CD4-positive, alpha-beta T cell treated with Interleukin-15 for 4 hours (primary cell): ENCODE measurements around the gene TBCD.

Experiments used
- DNase-seq: peaks from one replicate; pipeline ENCODE4 v3.0.0-alpha.2; 2020; ENCODE audit warnings: low spot score

The TBCD gene

DNA sequence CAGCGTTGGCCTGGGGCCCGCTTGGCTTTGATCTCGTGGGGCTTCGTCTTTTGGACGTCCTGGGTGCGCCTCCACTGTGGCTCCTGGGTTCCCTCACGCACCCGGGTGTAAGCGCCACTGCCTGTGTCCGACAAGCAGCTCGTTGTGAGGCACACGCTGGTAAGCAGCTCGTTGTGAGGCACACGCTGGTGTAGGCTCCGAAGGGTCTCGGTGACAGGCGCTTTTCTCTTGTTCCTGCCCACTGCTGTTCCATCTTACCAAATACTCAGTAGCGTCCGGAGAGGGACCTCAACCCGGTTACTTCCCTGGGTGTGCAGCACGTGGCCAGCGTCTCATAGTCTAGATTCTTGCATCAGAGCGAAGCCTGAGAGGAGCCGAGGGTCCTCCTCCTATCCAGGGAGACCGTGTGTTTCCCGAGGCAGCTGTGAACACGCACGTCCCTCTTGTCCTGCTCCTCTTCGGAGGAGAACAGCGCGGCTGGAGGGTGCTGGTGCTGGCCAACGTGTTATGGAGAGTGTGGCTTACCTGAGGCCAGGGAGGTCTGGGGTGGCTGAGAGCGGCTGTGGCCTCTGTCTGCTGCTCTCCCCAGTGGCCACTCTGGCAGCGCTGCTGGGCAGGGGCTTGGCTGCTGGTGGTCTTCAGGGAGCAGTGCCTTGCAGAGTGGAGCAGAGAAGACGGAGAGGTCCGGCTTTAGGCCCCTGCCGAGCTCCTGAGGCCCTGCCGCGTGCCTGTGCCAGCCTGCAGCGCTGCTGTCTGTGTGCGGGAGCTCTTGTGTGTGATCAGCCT, 120.1 kb downstream of the TBCD start:
- DNase-seq: no peak

DNA sequence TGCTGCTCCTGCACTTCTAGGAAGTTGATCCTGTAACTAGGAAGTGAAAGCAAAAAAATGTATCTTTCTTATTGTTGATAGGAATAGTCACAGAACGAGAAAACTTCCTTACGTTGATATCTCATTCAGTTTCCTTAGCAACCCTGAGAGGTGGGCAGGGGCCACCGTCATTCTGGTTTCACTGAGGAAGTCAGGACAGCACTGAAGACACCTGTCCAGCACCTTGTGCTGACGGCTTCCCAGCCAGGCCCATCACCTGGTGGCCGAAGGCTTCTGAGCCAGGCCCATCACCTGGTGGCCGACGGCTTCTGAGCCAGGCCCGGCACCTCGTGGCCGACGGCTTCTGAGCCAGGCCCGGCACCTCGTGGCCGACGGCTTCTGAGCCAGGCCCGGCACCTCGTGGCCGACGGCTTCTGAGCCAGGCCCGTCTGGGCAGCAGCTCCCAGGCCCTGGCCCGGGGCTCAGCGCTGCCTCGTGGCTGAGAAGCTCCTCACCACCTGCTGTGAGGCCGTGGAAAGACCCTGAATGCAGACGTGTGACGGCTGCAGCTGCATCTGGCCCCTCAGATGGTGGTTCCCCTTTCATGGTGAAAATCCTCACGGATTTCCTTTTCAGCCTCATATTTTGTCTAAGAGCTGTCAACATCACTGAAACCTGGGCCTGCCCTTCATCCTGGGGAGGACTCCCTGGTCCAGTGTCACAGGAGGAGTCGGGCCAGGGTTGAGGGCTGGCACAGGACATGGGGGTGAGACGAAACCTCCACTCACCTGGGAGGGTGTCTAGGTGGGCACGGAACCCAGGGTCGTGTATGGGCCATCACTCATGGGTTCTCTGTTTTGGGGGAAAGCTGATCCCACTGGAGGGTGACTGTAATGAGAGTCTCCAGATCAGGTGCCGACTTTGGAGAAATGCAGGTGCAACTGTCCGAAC, 121.0 kb downstream of the TBCD start:
- DNase-seq: no peak

GRCh38 chr17:82873521-82873920, 121.7 kb downstream of the TBCD start:
- no peak for DNase-seq

GRCh38 chr17:82874011-82874835, 122.4 kb downstream of the TBCD start:
- DNase-seq: no peak

DNA sequence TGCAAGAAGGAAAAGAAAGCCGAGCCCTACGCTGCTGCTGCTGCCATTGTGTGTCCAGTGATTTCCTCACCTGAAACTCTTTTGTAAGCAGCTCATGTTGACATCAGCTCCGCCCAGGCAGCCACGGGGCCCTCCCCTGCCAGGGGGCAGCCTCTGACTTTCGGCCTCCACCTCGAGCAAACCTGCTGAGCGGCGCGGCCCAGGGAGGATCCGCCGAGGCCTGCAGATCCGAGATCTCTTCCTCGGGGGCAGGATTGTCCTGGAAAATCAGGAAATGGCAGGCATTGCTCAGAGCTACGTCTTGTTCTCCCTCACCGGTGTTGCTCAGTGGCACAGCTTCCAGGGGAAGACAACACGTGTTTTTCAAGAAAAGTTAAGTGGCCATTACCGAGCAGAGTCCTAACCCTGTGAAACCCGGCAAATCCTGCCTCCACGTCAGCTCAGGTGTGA, 123.6 kb downstream of the TBCD start:
- DNase-seq: no peak

DNA sequence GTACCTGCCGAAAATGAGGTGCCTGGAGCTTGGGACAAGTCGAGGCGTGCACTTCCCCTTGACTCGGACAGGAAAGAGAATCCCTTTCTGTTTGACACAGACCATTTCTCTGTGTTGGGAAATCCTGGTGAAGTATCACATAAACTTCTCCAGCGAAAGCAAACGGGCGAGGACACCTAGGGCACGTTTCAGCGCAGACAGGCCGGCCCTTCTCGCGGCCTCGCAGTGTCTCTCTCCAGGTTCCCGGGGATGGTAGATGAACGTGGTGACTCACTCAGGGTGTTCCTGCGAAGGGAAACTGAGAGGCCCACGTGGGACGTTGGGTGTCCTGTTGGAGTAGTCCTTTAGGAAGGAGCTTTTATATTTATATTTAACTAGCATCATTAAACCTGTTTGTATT, 124.3 kb downstream of the TBCD start:
- DNase-seq: no peak

DNA sequence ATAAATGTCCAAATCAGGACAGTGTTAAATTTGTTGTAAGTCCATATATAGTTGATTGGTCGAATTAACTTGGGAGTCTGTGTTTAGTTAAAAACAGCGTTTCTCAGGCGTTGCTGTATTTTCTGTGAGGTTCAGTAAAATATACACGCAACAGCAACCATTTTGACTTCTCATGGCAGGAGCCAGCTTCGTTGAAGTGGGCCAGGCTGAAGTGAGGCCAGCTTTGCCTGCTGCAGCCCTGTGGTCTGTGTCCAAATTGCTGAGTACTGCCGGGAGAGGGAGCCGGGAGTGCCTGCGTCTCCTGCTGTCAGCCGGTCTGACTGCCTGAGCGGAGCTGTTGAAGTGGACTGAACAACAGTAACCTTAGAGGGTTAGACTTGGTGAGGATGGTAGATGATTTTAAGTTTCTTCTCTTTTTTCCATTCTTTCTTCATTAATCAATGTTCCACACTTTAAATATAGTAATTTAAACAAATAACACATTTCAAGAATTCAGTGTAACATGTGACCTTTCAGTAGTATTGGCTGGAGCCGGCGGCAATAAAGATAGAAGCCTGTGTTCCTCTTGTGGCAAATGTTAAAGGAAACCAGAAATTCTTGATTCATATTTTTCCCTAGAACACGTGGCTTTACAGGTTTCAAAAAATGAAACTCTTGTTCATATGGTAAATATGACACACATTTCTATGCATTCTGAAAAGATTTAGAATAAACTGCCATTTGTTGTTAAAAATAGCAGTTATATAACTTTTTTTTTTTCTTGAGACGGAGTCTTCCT, 124.9 kb downstream of the TBCD start:
- no peak for DNase-seq

DNA sequence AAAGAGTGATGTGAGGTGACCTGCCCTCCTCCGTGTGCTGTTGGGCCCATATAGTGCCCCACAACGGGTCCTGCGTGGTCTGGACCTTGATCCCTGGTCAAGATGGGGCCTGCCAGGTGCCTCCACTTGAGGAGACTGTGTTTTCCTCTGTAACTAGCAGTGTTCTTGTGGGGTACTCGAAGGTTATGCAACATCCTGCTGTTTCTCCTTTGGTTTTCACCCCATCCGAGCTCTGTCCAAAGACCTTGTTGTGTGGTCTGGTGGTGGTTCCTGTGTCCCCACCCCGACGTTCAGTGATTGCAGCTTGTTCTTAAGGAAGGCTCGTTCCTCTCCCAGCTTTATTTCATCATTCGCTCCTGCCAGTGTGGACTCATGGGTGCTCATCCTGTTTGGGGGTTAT, 126.7 kb downstream of the TBCD start:
- no peak for DNase-seq

DNA sequence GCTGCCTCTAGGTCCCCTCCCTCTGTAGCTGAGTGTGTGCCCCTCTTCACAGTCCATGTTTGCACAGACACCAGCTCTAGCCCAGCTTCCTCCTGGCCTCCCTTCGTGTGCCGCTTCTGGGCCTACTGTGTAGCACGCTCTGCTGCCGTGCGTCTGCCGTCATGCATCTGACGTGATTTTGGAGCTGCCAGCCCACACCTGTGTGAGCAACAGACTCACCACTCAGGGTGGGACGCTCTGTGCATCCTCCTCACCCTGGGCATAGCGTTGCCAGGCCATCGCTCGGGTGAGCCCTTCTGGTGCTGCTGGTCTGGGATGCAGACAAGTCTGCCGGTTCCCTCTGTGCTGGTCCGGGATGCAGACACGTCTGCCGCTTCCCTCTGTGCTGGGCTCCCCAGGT, 127.4 kb downstream of the TBCD start:
- DNase-seq: no peak

GRCh38 chr17:82880620-82881323, 128.9 kb downstream of the TBCD start:
- no peak for DNase-seq

- no peak for DNase-seq
Measured at GRCh38 chr17:82881324-82881823, 129.5 kb downstream of the TBCD start.

GRCh38 chr17:82881900-82882714, 130.2 kb downstream of the TBCD start:
- DNase-seq: no peak

DNA sequence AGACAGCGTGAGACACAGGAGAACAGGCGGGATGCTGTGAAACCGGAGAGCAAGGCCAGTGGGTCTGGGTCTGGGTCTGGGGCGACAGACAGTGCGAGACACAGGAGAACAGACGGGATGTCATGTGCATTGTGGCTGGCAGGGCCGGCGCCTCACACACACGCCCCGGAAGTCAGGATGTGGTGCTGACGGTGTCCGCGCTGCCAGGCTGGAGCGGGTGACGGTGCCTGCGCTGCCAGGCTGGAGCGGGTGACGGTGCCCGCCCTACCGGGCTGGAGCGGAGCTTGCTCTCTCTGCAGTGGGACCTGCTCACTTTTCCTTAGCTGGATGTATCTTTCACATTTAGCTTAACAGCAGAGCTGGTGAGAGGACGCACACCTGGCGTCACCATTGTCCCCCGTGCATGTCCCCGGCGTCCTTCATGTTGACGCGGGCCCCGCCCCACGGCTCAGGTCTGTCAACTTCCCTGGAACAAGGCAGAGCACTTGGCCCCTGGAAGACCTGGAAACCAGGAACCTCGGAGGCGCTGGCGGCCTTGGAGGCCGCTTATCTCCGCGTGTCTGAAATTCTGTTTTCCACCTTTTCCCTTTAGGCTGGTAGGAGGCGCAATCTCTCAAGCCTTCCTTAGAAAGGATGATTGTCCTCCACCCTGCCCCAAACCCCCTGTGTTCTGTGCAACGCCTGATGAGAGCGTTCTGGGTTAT, 131.0 kb downstream of the TBCD start:
- DNase-seq: peak; percentile 86

- DNase-seq: no peak
Measured at GRCh38 chr17:82883419-82884031, 131.7 kb downstream of the TBCD start.

DNA sequence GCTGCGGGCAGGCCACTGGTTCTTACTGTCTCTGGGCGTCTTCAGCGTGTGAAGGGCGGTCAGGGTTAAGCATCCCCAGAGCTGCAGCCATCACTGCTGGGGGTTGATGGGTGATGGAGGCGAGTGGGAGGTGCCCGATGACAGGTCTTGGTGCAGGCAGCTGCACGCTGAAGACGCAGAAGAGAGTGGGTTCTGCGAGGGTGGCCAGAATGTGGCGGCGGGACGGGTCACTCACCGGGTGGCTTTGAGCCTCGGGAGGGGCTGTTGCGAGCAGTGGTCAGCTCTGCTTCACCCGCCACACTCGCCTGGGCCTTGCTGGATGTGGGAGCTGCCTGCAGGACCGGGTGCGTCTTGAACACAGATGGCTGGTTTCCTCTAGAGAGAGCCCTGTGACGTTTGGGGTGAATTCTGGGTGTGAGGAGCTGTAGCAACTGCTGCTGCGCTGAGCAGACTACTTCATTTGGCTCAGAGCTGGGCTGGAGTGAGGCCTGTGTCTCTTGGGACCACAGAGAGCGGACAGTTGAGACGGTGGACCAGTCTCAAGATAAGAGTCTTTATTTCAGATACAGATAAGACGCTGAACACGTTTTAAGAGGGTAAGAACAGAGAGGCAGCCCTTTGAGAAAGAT, 132.6 kb downstream of the TBCD start:
- DNase-seq: no peak

GRCh38 chr17:82884970-82885353, 133.1 kb downstream of the TBCD start:
- peak; percentile 41 for DNase-seq

DNA sequence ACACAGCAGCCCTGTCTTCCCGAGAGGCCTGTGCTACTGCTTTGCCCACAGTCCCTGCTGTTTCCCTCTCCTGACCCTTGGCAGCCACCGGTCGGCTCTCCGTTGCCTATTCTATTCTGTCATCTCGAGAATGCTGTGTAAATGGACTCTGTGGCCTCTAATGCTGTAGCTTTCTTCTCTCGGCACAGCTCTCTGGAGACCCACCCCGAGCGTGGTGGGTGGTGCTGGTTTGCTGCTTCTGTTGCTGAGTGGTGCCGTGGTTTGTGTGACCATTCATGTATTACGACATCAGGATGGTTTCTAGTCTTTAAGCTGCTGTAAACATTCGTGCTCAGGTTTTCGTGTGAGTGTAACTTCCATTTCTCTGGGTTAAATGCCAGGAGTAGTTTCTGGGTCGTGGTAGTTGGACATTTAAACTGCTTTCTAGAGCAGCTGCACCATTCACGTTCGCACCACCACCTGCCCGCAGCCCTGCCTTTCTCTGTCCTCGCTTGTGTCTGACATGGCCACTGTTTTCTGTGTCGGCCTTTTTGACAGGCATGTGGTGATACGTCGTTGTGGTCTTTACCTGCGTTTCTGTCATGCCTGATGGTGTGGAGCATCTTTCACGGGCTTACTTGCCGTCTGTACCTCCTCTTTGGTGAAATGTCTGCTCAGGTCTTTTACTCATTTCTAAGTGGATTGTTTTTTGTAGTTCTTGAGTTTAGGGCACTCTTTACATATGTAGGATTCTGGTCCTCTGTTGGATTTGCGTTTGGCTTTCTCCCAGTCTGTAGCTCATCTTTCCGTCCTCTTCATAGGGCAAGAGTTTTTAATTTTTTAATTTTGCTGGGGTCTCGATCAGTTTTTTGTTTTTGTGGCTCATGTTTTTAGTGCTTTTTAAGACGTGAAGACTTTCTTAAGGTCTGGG, 135.6 kb downstream of the TBCD start:
- DNase-seq: no peak
